Colon (tissue), 2 donors: ENCODE results near the gene CIART.
"Not testable (repeated sequence)": the region's sequence is repeated elsewhere in the genome, so short reads cannot be mapped to it uniquely, and the experiment has no call there.

Experiments
- FAIRE-seq: peaks from 2 replicates; lab custom pipeline; 2012; peaks lifted over from hg19 to GRCh38; lab: Jason Lieb, UNC
- donor health status: control.
- donor health status: control.

CIART gene

DNA sequence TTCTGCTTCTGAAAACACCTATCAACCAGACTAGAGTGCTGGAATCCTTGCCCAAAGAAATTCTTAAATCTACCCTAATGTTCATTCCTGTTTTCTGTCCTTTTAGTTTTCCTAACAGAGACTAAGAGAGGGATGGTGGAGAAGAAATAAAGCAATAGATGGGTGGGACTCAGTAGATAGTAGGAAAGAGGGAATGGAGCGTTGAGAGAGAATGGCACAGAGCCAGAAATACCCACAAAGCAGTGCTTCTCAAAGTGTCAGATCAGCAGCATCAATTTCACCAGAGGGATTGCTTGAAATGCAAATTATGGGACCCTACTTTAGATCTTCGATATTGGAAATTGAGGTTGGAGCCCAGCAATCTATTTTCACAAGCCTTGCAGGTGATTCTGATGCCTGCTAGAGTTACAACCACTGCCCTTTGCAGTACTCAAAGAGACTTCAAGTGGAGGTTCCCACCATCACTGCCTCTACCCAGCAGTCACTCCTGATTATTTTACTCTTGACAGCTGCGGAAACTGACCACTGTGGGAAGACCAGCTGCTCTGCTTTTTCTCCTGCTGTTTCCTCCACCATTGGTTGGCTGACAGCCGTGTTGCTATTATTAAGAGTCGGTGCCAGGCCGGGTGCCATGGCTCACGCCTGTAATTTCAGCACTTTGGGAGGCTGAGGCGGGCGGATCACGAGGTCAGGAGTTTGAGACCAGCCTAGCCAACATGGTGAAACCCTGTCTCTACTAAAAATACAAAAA lies 27.6 kb downstream of the CIART start:
- FAIRE-seq: no peak

DNA sequence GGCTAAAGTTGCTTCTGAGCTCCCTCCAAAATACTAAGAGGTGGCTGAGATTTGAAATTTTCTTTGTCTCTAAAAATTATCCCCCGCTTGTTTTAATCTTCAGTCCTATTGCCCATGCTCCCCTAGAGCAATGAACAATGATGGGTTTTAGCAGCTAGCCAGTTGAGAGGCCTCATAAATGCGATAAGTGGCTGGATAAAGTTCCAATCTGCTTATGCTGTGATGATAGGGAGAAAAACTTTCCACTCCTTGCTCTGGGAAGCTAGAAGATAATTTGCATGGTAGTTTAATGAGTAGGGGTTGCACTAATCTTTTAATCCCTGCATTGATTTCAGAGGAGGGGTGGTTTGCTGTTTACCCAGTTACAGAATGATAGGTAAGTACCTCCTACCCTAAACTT lies 29.4 kb downstream of the CIART start:
- no peak for FAIRE-seq

DNA sequence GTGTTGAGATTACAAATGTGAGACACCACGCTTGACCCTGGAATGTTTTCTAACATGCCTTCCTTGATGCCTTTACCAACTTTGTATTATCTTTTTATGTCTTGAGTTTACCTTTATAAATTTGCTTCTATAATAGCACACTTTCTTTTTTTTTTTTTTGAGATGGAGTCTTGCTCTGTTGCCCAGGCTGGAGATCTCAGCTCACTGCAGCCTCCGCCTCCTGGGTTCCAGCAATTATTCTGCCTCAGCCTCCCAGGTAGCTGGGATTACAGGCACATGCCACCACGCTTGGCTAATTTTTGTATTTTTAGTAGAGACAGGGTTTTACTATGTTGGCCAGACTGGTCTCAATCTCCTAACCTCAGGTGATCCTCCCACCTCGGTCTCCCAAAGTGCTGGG lies 32.3 kb downstream of the CIART start:
- not testable (repeated sequence) for FAIRE-seq

DNA sequence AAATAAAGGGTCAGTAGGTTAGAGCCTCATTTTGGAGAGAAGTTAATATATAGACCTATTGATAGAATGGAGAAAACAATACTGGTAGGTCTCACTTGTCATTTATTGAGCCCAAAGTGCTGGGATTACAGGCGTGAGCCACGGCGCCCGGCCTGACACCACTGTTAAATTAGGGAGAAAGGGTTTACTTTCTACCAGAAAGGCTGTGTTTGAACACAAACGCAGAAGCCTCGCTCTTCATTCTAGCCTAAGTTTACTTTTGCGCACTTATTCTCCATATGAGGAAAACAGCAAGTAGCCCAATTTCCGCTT lies 38.3 kb downstream of the CIART start:
- FAIRE-seq: no peak

DNA sequence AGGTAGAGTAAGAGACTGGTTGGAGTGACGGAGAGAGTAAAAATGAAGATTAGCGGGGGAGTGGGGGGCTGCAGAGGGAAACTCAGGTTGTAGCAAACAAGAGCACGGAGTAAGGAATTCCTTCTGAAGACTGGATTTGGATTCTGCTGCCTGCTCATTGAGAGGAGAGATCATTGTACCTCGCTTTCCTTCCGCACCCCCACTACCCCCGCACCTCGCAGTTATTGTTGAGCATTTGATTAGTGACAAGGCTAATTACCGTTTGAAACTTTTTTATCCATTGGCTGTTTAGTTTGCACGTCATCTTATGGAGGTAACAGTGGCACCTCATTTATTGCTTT lies 39.4 kb downstream of the CIART start:
- no peak for FAIRE-seq

DNA sequence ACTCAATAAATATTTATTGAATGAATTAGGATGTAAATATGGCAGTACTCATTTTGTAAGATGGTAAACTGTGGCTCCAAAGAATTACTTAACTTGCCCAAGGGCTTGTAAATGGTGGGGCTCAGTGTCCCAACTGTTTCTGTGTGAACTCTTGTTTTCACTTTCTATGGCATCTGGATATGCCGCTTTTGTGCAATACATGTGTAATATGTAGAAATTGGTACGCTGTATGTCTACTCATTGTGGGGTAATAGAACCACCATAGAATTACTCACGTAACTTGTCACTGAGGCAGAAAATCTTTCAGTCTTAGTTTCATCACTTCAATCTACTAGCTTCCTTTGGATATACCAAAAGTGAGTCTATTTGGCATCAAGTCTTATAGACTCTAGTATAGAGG lies 40.0 kb downstream of the CIART start:
- FAIRE-seq: no peak

DNA sequence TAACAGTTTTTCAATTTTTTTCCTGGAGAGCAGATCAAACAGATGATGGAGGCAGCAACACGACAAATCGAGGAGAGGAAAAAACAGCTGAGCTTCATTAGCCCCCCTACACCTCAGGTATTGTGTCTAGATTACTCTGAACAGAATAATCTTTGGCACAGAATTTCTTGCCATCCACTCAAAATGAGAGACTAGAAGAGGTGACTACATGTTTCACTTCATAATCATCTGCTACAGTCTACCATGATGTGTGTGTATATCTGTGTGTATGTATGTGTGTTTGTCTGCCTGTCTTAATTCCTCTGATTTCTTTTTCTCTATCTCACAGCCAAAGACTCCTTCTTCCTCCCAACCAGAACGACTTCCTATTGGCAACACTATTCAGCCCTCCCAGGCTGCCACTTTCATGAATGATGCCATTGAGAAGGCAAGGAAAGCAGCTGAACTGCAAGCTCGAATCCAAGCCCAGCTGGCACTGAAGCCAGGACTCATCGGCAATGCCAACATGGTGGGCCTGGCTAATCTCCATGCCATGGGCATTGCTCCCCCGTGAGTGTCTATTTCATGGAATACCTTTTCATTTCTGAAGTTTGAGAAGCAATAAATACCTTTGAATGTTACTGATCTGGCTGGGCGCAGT lies 50.4 kb downstream of the CIART start:
- FAIRE-seq: no peak
